CD4-positive, alpha-beta memory T cell (primary cell): ENCODE results near the gene PCDHGB1. TPM values are rescaled to one million over a fixed set of nuclear protein-coding genes. Genes with fewer than 3 reads are reported as not detected.

ENCODE experiments used
- polyA plus RNA-seq, 2 donors: library from polyadenylated mRNA; unstranded; fragments of 300-500 nt; fragmentation: Illumina TruSeq; gene quantifications; one replicate each; pipeline ENCODE4 v1.2.3, GENCODE V29; 2021
- total RNA-seq, 2 experiments: library from RNA; stranded (reverse); gene quantifications; one replicate each; pipeline ENCODE4 v1.2.3, GENCODE V29; 2021

Gene PCDHGB1
- total and polyA plus RNA-seq, 4 experiments from 2014 or later, result 0.17 to 0.26 TPM; not detected in 2

Other genes with a start within 250 kb of the PCDHGB1 start
Only the 30 nearest of the 37 such genes appear.
- gene PCDHB9, start 162.9 kb upstream of the PCDHGB1 start, total RNA-seq, result under 1 TPM; 0.44 TPM
- under 1 TPM in 1 of 2 donors, not detected in 1; 0.62 TPM for gene PCDHB9, start 162.9 kb upstream of the PCDHGB1 start, polyA plus RNA-seq
- gene PCDHB10, start 157.7 kb upstream of the PCDHGB1 start, total RNA-seq, result under 1 TPM in 1 of 2 experiments, not detected in 1; 0.15 TPM
- not detected for gene PCDHB10, start 157.7 kb upstream of the PCDHGB1 start, polyA plus RNA-seq
- not detected for gene PCDHB11, start 150.5 kb upstream of the PCDHGB1 start, total RNA-seq
- gene PCDHB11, start 150.5 kb upstream of the PCDHGB1 start, polyA plus RNA-seq, result not detected
- not detected for gene PCDHB12, start 141.4 kb upstream of the PCDHGB1 start, total RNA-seq
- gene PCDHB12, start 141.4 kb upstream of the PCDHGB1 start, polyA plus RNA-seq, result not detected
- under 1 TPM; 0.09 to 0.11 TPM for gene PCDHB13, start 136.2 kb upstream of the PCDHGB1 start, total RNA-seq
- not detected for gene PCDHB13, start 136.2 kb upstream of the PCDHGB1 start, polyA plus RNA-seq
- under 1 TPM; 0.14 to 0.15 TPM for gene PCDHB14, start 126.8 kb upstream of the PCDHGB1 start, total RNA-seq
- not detected for gene PCDHB14, start 126.8 kb upstream of the PCDHGB1 start, polyA plus RNA-seq
- gene PCDHB15, start 104.7 kb upstream of the PCDHGB1 start, total RNA-seq, result under 1 TPM; 0.17 to 0.53 TPM
- not detected for gene PCDHB15, start 104.7 kb upstream of the PCDHGB1 start, polyA plus RNA-seq
- gene SLC25A2, start 46.0 kb upstream of the PCDHGB1 start, total RNA-seq, result under 1 TPM; 0.38 to 0.91 TPM
- not detected for gene SLC25A2, start 46.0 kb upstream of the PCDHGB1 start, polyA plus RNA-seq
- gene TAF7, start 29.3 kb upstream of the PCDHGB1 start, total RNA-seq, result 100 to 1,000 TPM; 109 to 119 TPM
- 100 to 1,000 TPM; 165 to 216 TPM for gene TAF7, start 29.3 kb upstream of the PCDHGB1 start, polyA plus RNA-seq
- gene PCDHGA1, start 19.6 kb upstream of the PCDHGB1 start, total RNA-seq, result under 1 TPM; 0.58 to 0.78 TPM
- not detected for gene PCDHGA1, start 19.6 kb upstream of the PCDHGB1 start, polyA plus RNA-seq
- under 1 TPM; 0.19 to 0.23 TPM for gene PCDHGA2, start 11.3 kb upstream of the PCDHGB1 start, total RNA-seq
- gene PCDHGA2, start 11.3 kb upstream of the PCDHGB1 start, polyA plus RNA-seq, result not detected
- under 1 TPM; 0.17 to 0.26 TPM for gene PCDHGA3, start 6.3 kb upstream of the PCDHGB1 start, total RNA-seq
- gene PCDHGA3, start 6.3 kb upstream of the PCDHGB1 start, polyA plus RNA-seq, result under 1 TPM in 1 of 2 donors, not detected in 1; 0.23 TPM
- under 1 TPM in 1 of 2 experiments, not detected in 1; 0.47 TPM for gene PCDHGA4, start 4.9 kb downstream of the PCDHGB1 start, total RNA-seq
- not detected for gene PCDHGA4, start 4.9 kb downstream of the PCDHGB1 start, polyA plus RNA-seq
- gene PCDHGB2, start 9.9 kb downstream of the PCDHGB1 start, total RNA-seq, result under 1 TPM; 0.55 to 0.64 TPM
- not detected for gene PCDHGB2, start 9.9 kb downstream of the PCDHGB1 start, polyA plus RNA-seq
- under 1 TPM; 0.28 to 0.44 TPM for gene PCDHGA5, start 14.1 kb downstream of the PCDHGB1 start, total RNA-seq
- not detected for gene PCDHGA5, start 14.1 kb downstream of the PCDHGB1 start, polyA plus RNA-seq
- under 1 TPM; 0.50 to 0.76 TPM for gene PCDHGB3, start 20.1 kb downstream of the PCDHGB1 start, total RNA-seq
- gene PCDHGB3, start 20.1 kb downstream of the PCDHGB1 start, polyA plus RNA-seq, result not detected
- under 1 TPM; 0.50 to 0.76 TPM for gene PCDHGA6, start 23.8 kb downstream of the PCDHGB1 start, total RNA-seq
- gene PCDHGA6, start 23.8 kb downstream of the PCDHGB1 start, polyA plus RNA-seq, result under 1 TPM in 1 of 2 donors, not detected in 1; 0.03 TPM
- gene PCDHGA7, start 32.6 kb downstream of the PCDHGB1 start, total RNA-seq, result under 1 TPM; 0.26 to 0.44 TPM
- gene PCDHGA7, start 32.6 kb downstream of the PCDHGB1 start, polyA plus RNA-seq, result not detected
- gene PCDHGB4, start 37.6 kb downstream of the PCDHGB1 start, total RNA-seq, result under 1 TPM; 0.19 to 0.23 TPM
- under 1 TPM in 1 of 2 donors, not detected in 1; 0.13 TPM for gene PCDHGB4, start 37.6 kb downstream of the PCDHGB1 start, polyA plus RNA-seq
- gene PCDHGA8, start 42.5 kb downstream of the PCDHGB1 start, total RNA-seq, result under 1 TPM in 1 of 2 experiments, not detected in 1; 0.17 TPM
- not detected for gene PCDHGA8, start 42.5 kb downstream of the PCDHGB1 start, polyA plus RNA-seq
- gene PCDHGB5, start 47.8 kb downstream of the PCDHGB1 start, total RNA-seq, result under 1 TPM; 0.42 to 0.49 TPM
- gene PCDHGB5, start 47.8 kb downstream of the PCDHGB1 start, polyA plus RNA-seq, result under 1 TPM in 1 of 2 donors, not detected in 1; 0.39 TPM
- gene PCDHGA9, start 52.7 kb downstream of the PCDHGB1 start, total RNA-seq, result under 1 TPM; 0.17 to 0.25 TPM
- under 1 TPM in 1 of 2 donors, not detected in 1; 0.09 TPM for gene PCDHGA9, start 52.7 kb downstream of the PCDHGB1 start, polyA plus RNA-seq
- gene PCDHGB6, start 57.9 kb downstream of the PCDHGB1 start, total RNA-seq, result under 1 TPM; 0.22 to 0.26 TPM
- gene PCDHGB6, start 57.9 kb downstream of the PCDHGB1 start, polyA plus RNA-seq, result under 1 TPM in 1 of 2 donors, not detected in 1; 0.11 TPM
- gene PCDHGA10, start 62.9 kb downstream of the PCDHGB1 start, total RNA-seq, result under 1 TPM; 0.25 to 0.35 TPM
- gene PCDHGA10, start 62.9 kb downstream of the PCDHGB1 start, polyA plus RNA-seq, result not detected
- gene PCDHGB7, start 67.6 kb downstream of the PCDHGB1 start, total RNA-seq, result under 1 TPM; 0.32 to 0.33 TPM
- gene PCDHGB7, start 67.6 kb downstream of the PCDHGB1 start, polyA plus RNA-seq, result under 1 TPM in 1 of 2 donors, not detected in 1; 0.03 TPM
- under 1 TPM; 0.20 to 0.36 TPM for gene PCDHGA11, start 71.0 kb downstream of the PCDHGB1 start, total RNA-seq
- not detected for gene PCDHGA11, start 71.0 kb downstream of the PCDHGB1 start, polyA plus RNA-seq
- gene PCDHGA12, start 80.4 kb downstream of the PCDHGB1 start, total RNA-seq, result under 1 TPM; 0.11 to 0.17 TPM
- not detected for gene PCDHGA12, start 80.4 kb downstream of the PCDHGB1 start, polyA plus RNA-seq
- gene PCDHGC3, start 125.9 kb downstream of the PCDHGB1 start, total RNA-seq, result under 1 TPM in 1 of 2 experiments, not detected in 1; 0.17 TPM
- gene PCDHGC3, start 125.9 kb downstream of the PCDHGB1 start, polyA plus RNA-seq, result under 1 TPM in 1 of 2 donors, not detected in 1; 0.14 TPM
- gene PCDHGC4, start 134.9 kb downstream of the PCDHGB1 start, total RNA-seq, result not detected
- gene PCDHGC4, start 134.9 kb downstream of the PCDHGB1 start, polyA plus RNA-seq, result under 1 TPM in 1 of 2 donors, not detected in 1; 0.11 TPM
- not detected for gene PCDHGC5, start 139.0 kb downstream of the PCDHGB1 start, total RNA-seq
- not detected for gene PCDHGC5, start 139.0 kb downstream of the PCDHGB1 start, polyA plus RNA-seq